Measurements from ENCODE around the gene KRT85. TPM values are rescaled to one million over a fixed set of nuclear protein-coding genes. Genes with fewer than 3 reads are reported as not detected.

The KRT85 gene
- total and polyA plus RNA-seq, 2 donors from 2014 or later: 0.58 TPM; not detected in 1

DNA sequence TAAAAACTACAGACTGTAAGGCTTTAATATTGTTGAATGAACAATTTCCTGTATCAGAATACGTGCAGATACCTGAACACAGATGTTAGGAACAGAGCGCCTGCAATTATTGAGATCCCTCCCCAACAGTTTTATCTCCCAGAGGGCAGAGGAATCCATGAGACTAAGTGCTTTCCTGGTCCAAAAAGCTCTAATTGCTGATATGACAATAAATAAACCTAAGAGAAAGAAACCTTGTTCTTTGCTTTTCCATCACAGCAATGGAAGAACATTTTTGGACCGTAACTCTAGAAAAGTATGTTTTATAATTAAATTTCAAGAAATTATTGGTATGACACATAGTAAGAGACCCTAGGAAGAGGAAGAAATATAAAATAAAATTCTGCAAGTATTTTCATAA is 33.1 kb downstream of the KRT85 start:
- H3K27me3 ChIP-seq (ENCODE audit: control insufficient read depth, insufficient read depth, low read length): no peaks in the 10 kb centered on the region
- DNase-seq (no peak), FAIRE-seq (no peak)
- intact Hi-C loops (cut with DNase I): no loop called here
- H3K27ac ChIP-seq (ENCODE audit: low read depth in 2 of 2, low read length in 2 of 2): no peak overlapping the region
- TF ChIP-seq, protein P1, sequence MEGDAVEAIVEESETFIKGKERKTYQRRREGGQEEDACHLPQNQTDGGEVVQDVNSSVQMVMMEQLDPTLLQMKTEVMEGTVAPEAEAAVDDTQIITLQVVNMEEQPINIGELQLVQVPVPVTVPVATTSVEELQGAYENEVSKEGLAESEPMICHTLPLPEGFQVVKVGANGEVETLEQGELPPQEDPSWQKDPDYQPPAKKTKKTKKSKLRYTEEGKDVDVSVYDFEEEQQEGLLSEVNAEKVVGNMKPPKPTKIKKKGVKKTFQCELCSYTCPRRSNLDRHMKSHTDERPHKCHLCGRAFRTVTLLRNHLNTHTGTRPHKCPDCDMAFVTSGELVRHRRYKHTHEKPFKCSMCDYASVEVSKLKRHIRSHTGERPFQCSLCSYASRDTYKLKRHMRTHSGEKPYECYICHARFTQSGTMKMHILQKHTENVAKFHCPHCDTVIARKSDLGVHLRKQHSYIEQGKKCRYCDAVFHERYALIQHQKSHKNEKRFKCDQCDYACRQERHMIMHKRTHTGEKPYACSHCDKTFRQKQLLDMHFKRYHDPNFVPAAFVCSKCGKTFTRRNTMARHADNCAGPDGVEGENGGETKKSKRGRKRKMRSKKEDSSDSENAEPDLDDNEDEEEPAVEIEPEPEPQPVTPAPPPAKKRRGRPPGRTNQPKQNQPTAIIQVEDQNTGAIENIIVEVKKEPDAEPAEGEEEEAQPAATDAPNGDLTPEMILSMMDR (IDR thresholded peaks at IDR 0.05; ENCODE audit: borderline replicate concordance, extremely low read depth, insufficient read depth): no peak
- peaks cover 0 to 3% (median 0%) of the 10 kb centered on the region in 3 donors for H3K9me3 ChIP-seq (ENCODE audit: control insufficient read depth in 2 of 3, insufficient read depth in 1 of 3, low read length in 3 of 3)
- H3K9ac ChIP-seq (ENCODE audit: low read length in 3 of 3): no peak overlapping the region
- H3K4me3 ChIP-seq (ENCODE audit: low read length in 3 of 3): no peak overlapping the region
- H3K36me3 ChIP-seq (ENCODE audit: control insufficient read depth in 2 of 3, insufficient read depth in 3 of 3, low read length in 3 of 3): no peaks in the 10 kb centered on the region
- no peaks in the 10 kb centered on the region for H3K4me1 ChIP-seq (ENCODE audit: control insufficient read depth in 2 of 3, insufficient read depth in 2 of 3, low read depth in 1 of 3, low read length in 3 of 3)

DNA sequence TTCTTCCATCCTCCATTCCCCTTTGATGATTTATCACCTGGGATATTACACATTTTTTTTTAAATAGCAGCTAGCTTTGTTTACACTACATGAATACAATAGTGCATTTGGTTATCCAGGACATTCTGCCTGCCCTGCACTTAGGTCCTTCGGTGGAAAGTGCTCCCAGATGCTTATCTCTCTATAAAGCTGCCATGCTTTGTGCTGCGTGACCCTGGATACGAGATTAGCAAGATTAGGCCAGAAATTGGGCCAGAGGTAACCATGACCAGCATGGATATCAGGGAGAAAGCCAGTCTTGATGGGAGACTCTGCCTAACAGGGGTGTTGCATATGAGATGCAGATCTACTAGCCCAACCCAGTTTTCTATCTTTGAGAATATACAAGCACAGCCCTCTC is 34.0 kb downstream of the KRT85 start:
- FAIRE-seq: no peak
- Histone ChIP-seq H3K27ac (ENCODE audit: low read depth in 2 of 2, low read length in 2 of 2) (no peak overlapping the region), H3K4me1 (ENCODE audit: control insufficient read depth in 2 of 3, insufficient read depth in 2 of 3, low read depth in 1 of 3, low read length in 3 of 3) (no peaks in the 10 kb centered on the region), H3K36me3 (ENCODE audit: control insufficient read depth in 2 of 3, insufficient read depth in 3 of 3, low read length in 3 of 3) (no peaks in the 10 kb centered on the region), H3K4me3 (ENCODE audit: low read length in 3 of 3) (no peak overlapping the region), H3K9me3 (ENCODE audit: control insufficient read depth in 2 of 3, insufficient read depth in 1 of 3, low read length in 3 of 3) (peaks cover 0 to 3% (median 0%) of the 10 kb centered on the region in 3 donors), H3K9ac (ENCODE audit: low read length in 3 of 3) (no peak overlapping the region), H3K27me3 (ENCODE audit: control insufficient read depth, insufficient read depth, low read length) (no peaks in the 10 kb centered on the region)
- intact Hi-C loops (cut with DNase I): no loop called here
- DNase-seq: no peak
- TF ChIP-seq, protein P1 (IDR thresholded peaks at IDR 0.05; ENCODE audit: borderline replicate concordance, extremely low read depth, insufficient read depth): no peak

DNA sequence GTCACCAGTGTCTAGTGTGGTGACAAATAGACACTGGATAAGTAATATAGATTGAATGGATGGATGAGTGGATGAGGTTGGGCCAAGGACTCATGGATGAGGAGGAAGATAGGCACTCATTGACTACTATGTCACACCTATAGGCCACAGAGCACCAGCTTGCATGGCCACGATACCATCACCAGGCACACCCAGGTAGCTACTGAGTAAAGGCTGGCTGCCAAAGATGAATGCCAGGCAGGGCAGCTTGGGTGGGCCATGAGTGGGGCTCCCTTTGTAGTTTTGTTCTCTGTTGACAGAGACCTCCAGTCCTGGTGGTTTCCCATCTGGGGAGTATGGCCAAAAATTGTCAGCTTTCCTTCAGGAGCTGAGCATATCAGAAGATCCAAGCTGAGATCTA is 34.9 kb downstream of the KRT85 start:
- TF ChIP-seq, protein P1 (IDR thresholded peaks at IDR 0.05; ENCODE audit: borderline replicate concordance, extremely low read depth, insufficient read depth): no peak
- Histone ChIP-seq H3K27ac (ENCODE audit: low read depth in 2 of 2, low read length in 2 of 2) (no peak overlapping the region), H3K4me1 (ENCODE audit: control insufficient read depth in 2 of 3, insufficient read depth in 2 of 3, low read depth in 1 of 3, low read length in 3 of 3) (no peaks in the 10 kb centered on the region), H3K27me3 (ENCODE audit: control insufficient read depth, insufficient read depth, low read length) (no peaks in the 10 kb centered on the region), H3K9ac (ENCODE audit: low read length in 3 of 3) (no peak overlapping the region), H3K36me3 (ENCODE audit: control insufficient read depth in 2 of 3, insufficient read depth in 3 of 3, low read length in 3 of 3) (no peaks in the 10 kb centered on the region), H3K4me3 (ENCODE audit: low read length in 3 of 3) (no peak overlapping the region), H3K9me3 (ENCODE audit: control insufficient read depth in 2 of 3, insufficient read depth in 1 of 3, low read length in 3 of 3) (peaks cover 0 to 3% (median 0%) of the 10 kb centered on the region in 3 donors)
- FAIRE-seq: no peak
- DNase-seq: peak in 1 of 5 donors; percentile 4
- intact Hi-C loops (cut with DNase I): no loop called here

DNA sequence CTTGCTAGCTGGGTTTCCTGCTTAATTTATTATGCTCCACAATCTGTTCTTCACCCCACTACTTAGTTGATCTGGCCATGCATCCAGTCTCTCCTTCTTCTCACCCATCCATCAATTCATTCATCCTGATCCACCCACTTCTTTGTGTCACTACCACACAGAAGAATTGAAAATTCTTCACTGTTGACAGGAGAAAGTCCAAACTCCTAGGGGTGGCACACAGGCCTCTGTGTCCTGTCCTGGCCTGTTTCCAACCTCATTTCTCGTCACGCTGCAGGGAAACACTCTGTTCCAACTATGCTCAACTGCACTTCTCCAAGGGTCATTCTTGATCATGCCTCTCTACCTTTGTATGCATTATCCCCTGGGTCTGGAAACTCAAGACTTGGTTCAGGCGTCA is 35.4 kb downstream of the KRT85 start:
- peak in 1 of 5 donors; percentile 8 for DNase-seq
- no peak for FAIRE-seq
- peaks cover 0 to 3% (median 0%) of the 10 kb centered on the region in 3 donors for H3K9me3 ChIP-seq (ENCODE audit: control insufficient read depth in 2 of 3, insufficient read depth in 1 of 3, low read length in 3 of 3)
- no peak overlapping the region for H3K4me3 ChIP-seq (ENCODE audit: low read length in 3 of 3)
- H3K27me3 ChIP-seq (ENCODE audit: control insufficient read depth, insufficient read depth, low read length): no peaks in the 10 kb centered on the region
- no peak overlapping the region for H3K9ac ChIP-seq (ENCODE audit: low read length in 3 of 3)
- H3K27ac ChIP-seq (ENCODE audit: low read depth in 2 of 2, low read length in 2 of 2): no peak overlapping the region
- H3K4me1 ChIP-seq (ENCODE audit: control insufficient read depth in 2 of 3, insufficient read depth in 2 of 3, low read depth in 1 of 3, low read length in 3 of 3): no peaks in the 10 kb centered on the region
- TF ChIP-seq, protein P1 (IDR thresholded peaks at IDR 0.05; ENCODE audit: borderline replicate concordance, extremely low read depth, insufficient read depth): no peak
- H3K36me3 ChIP-seq (ENCODE audit: control insufficient read depth in 2 of 3, insufficient read depth in 3 of 3, low read length in 3 of 3): no peaks in the 10 kb centered on the region
- intact Hi-C loops (cut with DNase I): no loop called here

Measured in kidney (tissue), 14 donors.